Naive B cell (primary cell): ENCODE results near the gene OR1L4. TPM values are rescaled to one million over a fixed set of nuclear protein-coding genes. Genes with fewer than 3 reads are reported as not detected.
A peak's percentile ranks its signal among the peaks of the same experiment; 100 is the strongest.

Experiments used
- ATAC-seq, 2 donors: fragments of 150-1000 bp; cut with Tn5 transposase; 2 replicates each; pipeline ENCODE4 v1.10.0; 2021; ENCODE audit warnings: low read depth in 2 of 2, mild to moderate bottlenecking in 2 of 2, moderate library complexity in 2 of 2
- DNase-seq: peaks from one replicate; pipeline ENCODE4 v3.0.0; 2022
- H3K27ac Mint-ChIP-seq, 6 donors: one replicate each; pipeline ENCODE4 v1.8.0; 2020 to 2022; ENCODE audit warnings: mild to moderate bottlenecking in 6 of 6, mixed read lengths in 6 of 6, moderate library complexity in 5 of 6, inconsistent platforms in 2 of 6
- H3K27me3 Mint-ChIP-seq, 3 donors: one replicate each; pipeline ENCODE4 v1.8.0; 2021 to 2022; ENCODE audit warnings: mixed read lengths in 3 of 3, mild to moderate bottlenecking in 1 of 3
- H3K36me3 Mint-ChIP-seq, 2 donors: one replicate each; pipeline ENCODE4 v1.8.0; 2020 to 2022; ENCODE audit warnings: mixed read lengths in 2 of 2, inconsistent platforms in 1 of 2, mild to moderate bottlenecking in 1 of 2
- H3K4me1 Mint-ChIP-seq, 3 donors: one replicate each; pipeline ENCODE4 v1.8.0; 2020 to 2022; ENCODE audit warnings: mixed read lengths in 3 of 3, inconsistent platforms in 1 of 3, mild to moderate bottlenecking in 1 of 3, moderate library complexity in 1 of 3
- H3K4me3 Mint-ChIP-seq, 8 donors: one replicate each; pipeline ENCODE4 v1.8.0; 2020 to 2022; ENCODE audit warnings: mild to moderate bottlenecking in 8 of 8, mixed read lengths in 8 of 8, moderate library complexity in 8 of 8, inconsistent platforms in 2 of 8
- H3K9me3 Mint-ChIP-seq, 7 donors: one replicate each; pipeline ENCODE4 v1.8.0; 2020 to 2022; ENCODE audit warnings: mixed read lengths in 7 of 7, mild to moderate bottlenecking in 5 of 7, inconsistent platforms in 2 of 7, moderate library complexity in 1 of 7
- polyA plus RNA-seq, 6 donors: library from polyadenylated mRNA; unstranded; fragments of 300-500 nt; fragmentation: Illumina TruSeq; gene quantifications; one replicate each; pipeline ENCODE4 v1.2.3, GENCODE V29; 2021; ENCODE audit warnings: low read depth in 6 of 6

OR1L4 gene, protein sequence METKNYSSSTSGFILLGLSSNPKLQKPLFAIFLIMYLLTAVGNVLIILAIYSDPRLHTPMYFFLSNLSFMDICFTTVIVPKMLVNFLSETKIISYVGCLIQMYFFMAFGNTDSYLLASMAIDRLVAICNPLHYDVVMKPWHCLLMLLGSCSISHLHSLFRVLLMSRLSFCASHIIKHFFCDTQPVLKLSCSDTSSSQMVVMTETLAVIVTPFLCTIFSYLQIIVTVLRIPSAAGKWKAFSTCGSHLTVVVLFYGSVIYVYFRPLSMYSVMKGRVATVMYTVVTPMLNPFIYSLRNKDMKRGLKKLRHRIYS
- not detected for polyA plus RNA-seq

DNA sequence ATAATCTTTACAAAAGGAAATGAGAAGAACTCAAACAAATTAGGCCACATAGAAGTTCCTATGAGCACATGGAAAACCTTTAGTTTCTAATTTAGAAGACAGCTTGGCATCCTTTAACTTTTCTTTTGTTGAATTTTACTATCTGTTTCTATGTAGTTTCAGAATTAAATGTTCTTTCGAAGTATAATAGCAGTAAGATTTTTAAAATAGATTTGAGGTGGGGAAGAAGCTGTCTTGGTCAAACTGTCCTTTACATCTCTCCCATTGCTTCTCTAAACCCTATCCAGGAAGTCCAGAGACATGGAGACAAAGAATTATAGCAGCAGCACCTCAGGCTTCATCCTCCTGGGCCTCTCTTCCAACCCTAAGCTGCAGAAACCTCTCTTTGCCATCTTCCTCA is at the start of gene OR1L4:
Gene OR1L4, plus strand, starts transcription at position 301 of the 400 bp plus-strand sequence. Its CDS starts 0 bp downstream, at position 301.
- peaks cover 10 to 80% (median 41%) of the 10 kb centered on the region in 7 donors for H3K9me3 Mint-ChIP-seq
- ATAC-seq (no peak), DNase-seq (no peak)
- H3K27ac Mint-ChIP-seq, result no peak within 1 kb of the TSS
- H3K4me1 Mint-ChIP-seq, result no peaks in the 10 kb centered on the region
- H3K36me3 Mint-ChIP-seq, result peaks cover 0 to 36% of the 10 kb centered on the region in 2 donors
- H3K27me3 Mint-ChIP-seq, result peaks cover 0 to 13% (median 5%) of the 10 kb centered on the region in 3 donors
- H3K4me3 Mint-ChIP-seq, result no peak within 1 kb of the TSS

DNA sequence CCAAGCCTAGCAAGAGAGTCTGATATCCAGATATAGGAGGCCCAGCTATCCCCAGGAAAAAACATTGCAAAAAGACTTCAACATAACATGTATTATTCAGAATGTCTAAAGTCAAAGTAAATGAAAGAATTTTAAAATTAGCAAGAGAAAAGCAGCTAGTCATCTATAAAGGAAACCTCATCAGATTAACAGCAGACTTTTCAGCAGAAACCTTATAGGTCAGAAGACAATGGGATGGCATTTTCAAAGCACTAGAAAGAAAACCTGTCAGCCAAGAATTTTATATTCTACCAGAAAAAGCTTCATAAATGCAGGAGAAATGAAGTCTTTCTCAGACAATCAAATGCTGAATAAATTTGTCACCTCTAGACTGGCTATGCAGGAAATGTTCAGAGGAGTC is 38.9 kb upstream of the OR1L4 start:
- ATAC-seq, result no peak

DNA sequence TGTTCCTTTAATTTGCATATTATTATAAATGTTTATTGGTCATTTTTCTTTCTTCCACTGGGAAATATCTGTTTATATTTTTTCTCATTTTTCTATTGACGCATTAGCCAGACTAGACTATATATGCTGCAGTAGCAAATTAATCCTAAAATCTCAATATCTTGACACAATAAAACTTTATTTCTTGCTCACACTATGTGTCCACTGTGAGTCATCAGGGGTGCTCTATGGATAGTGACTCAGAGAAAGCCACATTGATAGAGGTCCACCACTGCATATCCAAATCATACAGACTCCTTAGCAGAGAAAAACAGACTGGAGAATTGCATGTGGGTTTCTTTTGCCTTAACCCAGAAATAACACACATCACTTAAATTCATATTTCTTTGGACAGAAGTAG is 28.1 kb upstream of the OR1L4 start:
- Mint-ChIP-seq H3K27ac (no peak overlapping the region), H3K36me3 (peaks cover 0 to 9% of the 10 kb centered on the region in 2 donors), H3K4me3 (no peak overlapping the region), H3K27me3 (peaks cover 5 to 17% (median 10%) of the 10 kb centered on the region in 3 donors), H3K9me3 (peaks cover 7 to 22% (median 19%) of the 10 kb centered on the region in 7 donors), H3K4me1 (no peaks in the 10 kb centered on the region)
- ATAC-seq (no peak), DNase-seq (no peak)

More for the DNA sequence above, 38.9 kb upstream of the OR1L4 start:
- no peak overlapping the region for H3K4me3 Mint-ChIP-seq
- peak overlapping the region in 1 of 6 donors; percentile 31 for H3K27ac Mint-ChIP-seq
- H3K36me3 Mint-ChIP-seq, result peaks cover 0 to 19% of the 10 kb centered on the region in 2 donors
- peaks cover 7 to 41% (median 22%) of the 10 kb centered on the region in 3 donors for H3K27me3 Mint-ChIP-seq
- peaks cover 14 to 42% (median 23%) of the 10 kb centered on the region in 7 donors for H3K9me3 Mint-ChIP-seq
- no peak for DNase-seq
- no peaks in the 10 kb centered on the region for H3K4me1 Mint-ChIP-seq

DNA sequence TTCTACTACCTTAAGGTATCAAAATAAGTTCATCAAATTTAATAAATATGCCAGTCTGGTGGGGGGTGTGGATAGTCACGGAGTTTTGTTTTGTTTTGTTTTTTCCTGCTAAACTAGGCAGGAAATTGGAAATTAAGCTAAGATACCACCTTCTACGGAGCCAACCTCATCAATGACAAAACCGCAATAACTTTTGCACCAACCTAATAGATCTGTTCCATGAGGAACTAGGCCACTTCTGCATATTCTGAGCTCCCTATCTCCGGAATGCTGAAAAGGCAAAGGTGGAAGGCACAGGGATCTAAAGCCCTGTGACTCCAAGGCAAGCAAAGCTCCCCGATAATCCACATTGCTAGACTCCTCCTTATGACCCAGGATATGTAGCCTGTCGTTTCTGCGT is 5.8 kb upstream of the OR1L4 start:
- Mint-ChIP-seq H3K4me1 (no peaks in the 10 kb centered on the region), H3K27ac (no peak overlapping the region), H3K27me3 (peaks cover 0 to 16% (median under 1%) of the 10 kb centered on the region in 3 donors), H3K36me3 (peaks cover 7 to 19% of the 10 kb centered on the region in 2 donors), H3K4me3 (no peak overlapping the region), H3K9me3 (peaks cover 15 to 60% (median 28%) of the 10 kb centered on the region in 7 donors)
- DNase-seq (no peak), ATAC-seq (no peak)

DNA sequence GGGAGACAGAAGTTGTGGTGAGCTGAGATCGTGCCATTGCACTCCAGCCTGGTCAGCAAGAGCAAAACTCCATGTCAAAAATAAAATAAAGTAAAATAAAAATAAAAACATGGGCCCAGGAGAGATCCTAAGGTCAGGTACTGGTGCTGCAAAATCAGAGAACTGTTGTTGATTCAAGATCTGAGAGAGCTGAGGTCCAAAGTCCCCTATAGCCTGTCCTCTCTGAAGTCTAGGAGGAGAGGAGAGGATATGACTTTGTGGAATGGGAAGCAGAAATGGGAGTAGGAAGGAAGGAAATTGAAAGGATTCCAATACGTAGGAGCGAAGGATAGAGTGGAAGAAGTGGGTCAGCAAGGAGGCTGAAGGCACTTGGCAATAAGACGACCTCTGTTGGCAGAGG is 4.6 kb upstream of the OR1L4 start:
- Mint-ChIP-seq H3K9me3 (peaks cover 12 to 65% (median 34%) of the 10 kb centered on the region in 7 donors), H3K27ac (no peak overlapping the region), H3K27me3 (peaks cover 0 to 7% (median 6%) of the 10 kb centered on the region in 3 donors), H3K4me3 (no peak overlapping the region), H3K4me1 (no peaks in the 10 kb centered on the region), H3K36me3 (peaks cover 7 to 30% of the 10 kb centered on the region in 2 donors)
- DNase-seq (no peak), ATAC-seq (no peak)

DNA sequence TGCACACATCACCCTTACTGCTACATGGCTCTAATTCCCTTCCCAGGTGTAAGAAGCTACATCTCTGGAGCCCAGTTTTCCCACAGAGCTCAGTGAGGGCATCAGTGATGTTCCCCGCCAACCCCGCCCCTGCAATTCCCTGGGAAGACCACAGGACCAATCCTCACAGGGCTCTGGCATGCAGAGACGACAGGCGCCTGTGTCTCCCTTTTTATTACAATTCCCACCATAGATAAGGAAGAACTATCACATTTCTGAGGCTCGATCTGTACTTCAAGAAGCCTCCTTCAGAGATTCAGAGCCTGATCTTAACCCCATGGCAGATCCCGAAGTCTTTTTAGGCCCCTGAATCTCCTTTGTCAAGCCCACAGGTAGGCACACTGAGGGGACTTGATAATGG is 18.2 kb downstream of the OR1L4 start, which contains the start of gene OR1L6:
Gene OR1L6, plus strand, starts transcription at position 301 of the 400 bp plus-strand sequence. CDS start 7,545 bp downstream, outside the sequence.
- Mint-ChIP-seq H3K4me3 (no peak within 1 kb of the TSS), H3K27me3 (peaks cover 3 to 15% (median 4%) of the 10 kb centered on the region in 3 donors), H3K4me1 (no peaks in the 10 kb centered on the region), H3K27ac (no peak within 1 kb of the TSS), H3K9me3 (peaks cover 2 to 28% (median 9%) of the 10 kb centered on the region in 7 donors), H3K36me3 (peaks cover 0 to 8% of the 10 kb centered on the region in 2 donors)
- ATAC-seq (no peak), DNase-seq (no peak)

DNA sequence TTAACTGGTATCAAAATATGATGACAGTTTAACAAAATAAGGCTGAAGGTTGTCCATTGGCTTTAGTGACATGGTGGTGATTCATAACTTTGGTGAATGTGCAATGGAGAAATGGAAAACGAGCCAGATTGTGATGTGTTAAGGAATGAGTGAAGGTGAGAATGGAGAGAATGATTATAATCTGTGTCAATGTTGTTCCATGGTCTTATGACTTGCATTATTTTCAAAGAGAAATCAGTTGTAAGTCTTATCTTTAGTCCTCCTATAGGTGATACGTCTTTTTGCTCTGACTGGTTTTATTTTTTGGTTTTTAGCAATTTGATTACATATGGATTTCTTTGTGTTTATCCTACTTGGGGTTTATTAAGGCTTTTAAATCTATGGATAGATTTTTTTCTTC is 31.0 kb downstream of the OR1L4 start:
- H3K27ac Mint-ChIP-seq, result no peak overlapping the region
- no peak overlapping the region for H3K4me3 Mint-ChIP-seq
- peaks cover 15 to 30% (median 30%) of the 10 kb centered on the region in 3 donors for H3K27me3 Mint-ChIP-seq
- no peak for ATAC-seq
- H3K9me3 Mint-ChIP-seq, result peaks cover 10 to 43% (median 24%) of the 10 kb centered on the region in 7 donors
- DNase-seq, result no peak
- H3K36me3 Mint-ChIP-seq, result peaks cover 0 to 36% of the 10 kb centered on the region in 2 donors
- H3K4me1 Mint-ChIP-seq, result no peaks in the 10 kb centered on the region

DNA sequence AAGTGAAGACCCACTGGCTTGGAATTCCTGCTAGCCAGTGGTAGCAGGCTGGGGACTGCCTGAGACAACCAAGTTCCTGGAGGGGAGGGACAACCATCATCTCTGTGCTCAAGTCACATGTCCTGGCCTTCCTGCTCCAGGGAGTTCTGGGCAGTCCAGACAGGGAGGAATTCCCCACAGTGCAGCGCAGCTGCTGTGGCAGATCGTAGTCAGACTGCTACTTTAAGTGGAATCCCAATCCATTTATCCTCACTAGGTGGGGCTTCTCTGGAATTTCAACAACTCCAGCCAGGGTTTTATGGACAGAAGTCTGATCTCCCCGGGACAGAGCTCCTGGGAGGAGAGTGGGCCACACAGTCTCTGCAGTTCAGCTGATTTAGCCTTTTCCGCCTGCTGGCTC is 44.0 kb downstream of the OR1L4 start:
- Mint-ChIP-seq H3K27me3 (peaks cover 10 to 37% (median 24%) of the 10 kb centered on the region in 3 donors), H3K27ac (no peak overlapping the region), H3K4me1 (no peaks in the 10 kb centered on the region), H3K36me3 (peaks cover 22 to 49% of the 10 kb centered on the region in 2 donors), H3K4me3 (no peak overlapping the region), H3K9me3 (peaks cover 20 to 59% (median 47%) of the 10 kb centered on the region in 7 donors)
- ATAC-seq (no peak), DNase-seq (no peak)

Other genes starting within 250 kb of the OR1L4 start
- not detected for gene OR1J1, start 246.1 kb upstream of the OR1L4 start, polyA plus RNA-seq
- not detected for gene OR1J2, start 213.2 kb upstream of the OR1L4 start, polyA plus RNA-seq
- gene OR1J4, start 204.8 kb upstream of the OR1L4 start, polyA plus RNA-seq, result not detected
- gene OR1N1, start 196.7 kb upstream of the OR1L4 start, polyA plus RNA-seq, result not detected
- not detected for gene OR1N2, start 170.9 kb upstream of the OR1L4 start, polyA plus RNA-seq
- not detected for gene OR1L8, start 140.6 kb upstream of the OR1L4 start, polyA plus RNA-seq
- not detected for gene OR1Q1, start 109.3 kb upstream of the OR1L4 start, polyA plus RNA-seq
- gene OR1B1, start 66.4 kb upstream of the OR1L4 start, polyA plus RNA-seq, result not detected
- gene OR1L1, start 62.3 kb upstream of the OR1L4 start, polyA plus RNA-seq, result not detected
- not detected for gene OR1L3, start 48.9 kb upstream of the OR1L4 start, polyA plus RNA-seq
- not detected for gene OR1L6, start 18.3 kb downstream of the OR1L4 start, polyA plus RNA-seq
- not detected for gene OR5C1, start 64.9 kb downstream of the OR1L4 start, polyA plus RNA-seq
- gene OR1K1, start 76.1 kb downstream of the OR1L4 start, polyA plus RNA-seq, result not detected
- 1 to 10 TPM; 5.3 to 9.3 (median 6.5) TPM for gene PDCL, start 104.6 kb downstream of the OR1L4 start, polyA plus RNA-seq
- 10 to 100 TPM; 26.5 to 39.1 (median 33.1) TPM for gene RC3H2, start 181.4 kb downstream of the OR1L4 start, polyA plus RNA-seq
- 1 to 10 TPM in 5 of 6 donors, not detected in 1; 1.6 to 3.9 (median 2.6) TPM for gene ZBTB6, start 189.3 kb downstream of the OR1L4 start, polyA plus RNA-seq
- 1 to 10 TPM in 5 of 6 donors, not detected in 1; 2.6 to 4.0 (median 3.1) TPM for gene ZBTB26, start 207.5 kb downstream of the OR1L4 start, polyA plus RNA-seq
- 10 to 100 TPM; 27.6 to 37.9 (median 34.2) TPM for gene RABGAP1, start 217.0 kb downstream of the OR1L4 start, polyA plus RNA-seq